Amniotic stem cell (primary cell): ENCODE measurements around the gene SNTA1.
A peak's percentile ranks its signal among the peaks of the same experiment; 100 is the strongest.
"Not testable (repeated sequence)": the region's sequence is repeated elsewhere in the genome, so short reads cannot be mapped to it uniquely, and the experiment has no call there.

Experiments used
- DNase-seq: peaks from one replicate; lab custom pipeline; 2025; lab: John Stamatoyannopoulos, UW

The SNTA1 gene

DNA sequence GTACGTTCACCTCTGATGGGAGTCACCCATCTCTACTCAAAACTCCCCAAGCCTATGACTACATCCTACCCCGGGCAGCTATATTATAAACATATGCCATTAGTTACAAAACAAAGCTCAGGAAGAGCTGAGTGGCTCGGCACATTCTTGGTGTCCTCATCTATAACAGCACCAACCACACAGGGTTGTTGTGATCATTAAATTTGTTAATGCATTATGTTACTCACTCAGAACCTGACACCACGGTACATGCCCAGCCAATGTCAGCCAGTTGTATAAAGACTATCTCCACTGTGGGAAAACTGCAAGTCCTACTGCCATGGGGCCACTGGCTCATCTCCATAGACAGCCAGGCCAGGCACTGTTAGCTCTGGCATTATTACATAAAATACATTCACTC, 50.0 kb downstream of the SNTA1 start:
- DNase-seq: no peak

DNA sequence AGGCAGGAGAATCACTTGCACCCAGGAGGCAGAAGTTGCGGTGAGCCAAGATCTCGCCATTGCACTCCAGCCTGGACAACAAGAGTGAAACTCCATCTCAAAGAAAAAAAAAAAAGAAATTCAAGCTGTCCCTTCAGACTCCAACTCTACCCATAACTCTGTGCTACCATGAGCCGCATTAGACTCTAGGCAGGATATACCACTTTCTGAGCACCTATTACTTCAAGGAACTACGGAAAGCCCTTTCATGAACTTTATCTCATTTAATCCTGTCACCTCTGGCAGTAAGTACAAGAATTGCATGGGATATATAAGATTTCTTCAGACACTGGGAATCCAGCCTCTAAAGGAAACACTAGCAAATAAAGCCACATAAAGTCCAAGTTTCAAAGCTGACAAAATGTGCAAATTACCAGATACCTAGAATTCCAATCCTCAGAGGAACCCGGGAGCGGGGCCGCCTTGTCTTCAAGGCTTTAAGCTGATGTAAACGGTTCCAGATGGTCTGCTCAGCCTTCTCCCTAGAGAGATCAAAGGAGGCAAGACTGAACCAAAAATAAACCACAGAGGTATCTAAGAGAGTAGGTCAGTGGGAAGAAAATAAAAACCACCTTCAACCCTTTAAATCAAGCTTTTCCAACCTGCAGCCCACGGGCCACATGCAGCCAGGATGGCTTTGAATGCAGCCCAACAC, 51.7 kb downstream of the SNTA1 start:
- DNase-seq: peak; percentile 22

- not testable (repeated sequence) for DNase-seq
Measured at GRCh38 chr20:33389326-33389725, 54.2 kb downstream of the SNTA1 start.

GRCh38 chr20:33388268-33388667, 55.3 kb downstream of the SNTA1 start:
- DNase-seq: no peak

DNA sequence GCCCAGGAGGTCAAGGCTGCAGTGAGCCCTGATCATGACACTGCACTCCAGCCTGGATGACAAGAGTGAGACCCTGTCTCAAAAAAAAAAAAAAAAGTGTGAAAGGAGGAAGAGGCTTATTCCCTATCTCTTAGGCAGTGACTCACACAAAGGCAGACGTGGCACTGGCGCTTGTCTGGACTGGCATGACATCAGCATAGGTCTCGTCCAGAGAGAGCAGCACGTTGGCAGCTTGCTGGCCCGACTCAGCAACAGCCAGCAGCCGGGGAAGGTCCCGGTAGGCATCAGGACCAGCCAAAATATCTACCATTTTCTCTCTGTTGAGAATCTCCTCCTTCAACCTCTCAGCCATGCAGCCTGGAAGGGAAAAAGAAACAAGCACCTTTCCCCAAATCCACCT, 56.4 kb downstream of the SNTA1 start:
- DNase-seq: no peak

GRCh38 chr20:33386673-33387072, 56.9 kb downstream of the SNTA1 start:
- DNase-seq: no peak

GRCh38 chr20:33377366-33377765, 66.2 kb downstream of the SNTA1 start:
- no peak for DNase-seq

DNA sequence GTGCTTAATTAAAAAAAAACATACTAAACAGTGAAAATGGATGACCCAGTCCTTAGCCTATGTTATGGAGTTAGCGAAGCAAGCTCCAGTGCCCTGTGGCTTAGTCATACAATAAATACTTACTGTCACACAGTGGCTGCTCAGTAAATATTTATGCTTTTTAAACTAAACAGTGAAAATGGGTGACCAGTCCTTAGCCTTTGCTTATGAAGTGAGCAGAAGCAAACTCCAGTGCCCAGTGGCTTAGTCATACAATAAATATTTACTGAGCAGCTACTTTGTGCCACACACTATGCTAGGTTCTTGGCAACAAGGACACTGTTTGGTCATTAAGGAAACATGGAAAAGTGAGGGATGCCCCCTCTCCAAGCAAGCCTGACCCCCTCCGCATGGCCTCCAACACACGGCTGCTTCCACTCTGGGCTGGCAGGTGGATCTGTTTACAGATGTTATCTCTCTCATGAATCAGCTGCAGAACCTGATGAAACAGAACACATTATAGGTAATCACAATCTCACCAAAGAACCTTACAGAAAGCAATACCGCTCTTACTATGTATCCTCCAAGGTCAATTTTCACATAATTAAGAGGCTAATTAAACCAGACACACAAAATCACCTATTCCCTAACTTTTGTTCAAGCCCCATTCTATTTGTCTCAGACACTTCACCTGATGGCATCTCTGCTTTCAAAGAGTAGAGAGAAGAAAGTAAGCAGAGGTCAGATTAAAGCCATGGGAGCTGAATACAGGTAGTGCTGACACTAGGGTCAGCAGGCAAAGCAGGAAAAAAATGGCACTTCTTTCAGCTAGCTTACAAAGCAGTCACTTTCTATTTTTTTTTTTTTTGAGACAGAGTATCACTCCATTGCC, 69.6 kb downstream of the SNTA1 start:
- peak; percentile 10 for DNase-seq

DNA sequence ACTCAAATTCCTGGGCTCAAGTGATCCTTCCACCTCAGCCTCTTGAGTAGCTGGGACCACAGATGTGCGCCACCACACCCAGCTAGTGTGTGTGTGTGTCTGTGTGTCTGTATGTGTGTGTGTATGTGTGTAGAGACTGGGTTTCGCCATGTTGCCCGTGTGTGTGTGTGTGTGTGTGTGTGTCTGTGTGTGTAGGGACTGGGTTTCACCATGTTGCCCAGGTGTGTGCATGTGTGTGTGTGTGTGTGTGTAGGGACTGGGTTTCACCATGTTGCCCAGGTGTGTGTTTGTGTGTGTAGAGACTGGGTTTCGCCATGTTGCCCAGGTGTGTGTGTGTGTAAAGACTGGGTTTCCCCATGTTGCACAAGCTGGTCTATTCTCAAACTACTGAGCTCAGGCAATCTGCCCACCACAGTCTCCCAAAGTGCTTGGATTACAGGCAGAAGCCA, 70.5 kb downstream of the SNTA1 start:
- DNase-seq: no peak

DNA sequence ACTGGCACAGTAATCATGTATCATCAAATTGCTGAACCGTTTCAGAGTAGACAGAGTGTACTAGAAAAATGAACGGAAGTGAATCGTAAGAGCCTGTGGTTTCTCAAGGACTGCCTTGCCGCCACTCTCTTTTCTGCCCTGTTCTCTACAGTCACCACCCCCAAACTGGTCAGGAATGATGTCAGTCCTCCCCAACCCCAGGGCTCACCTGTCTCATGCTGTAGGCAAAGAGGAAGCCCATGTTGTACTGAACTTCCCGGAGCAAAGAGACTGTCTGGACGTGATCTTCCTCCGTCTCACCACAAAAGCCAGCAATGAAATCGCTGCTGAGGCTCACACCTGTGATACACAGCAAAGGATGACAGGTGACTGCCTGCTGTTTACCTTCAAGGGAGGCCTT, 73.3 kb downstream of the SNTA1 start:
- DNase-seq: no peak

DNA sequence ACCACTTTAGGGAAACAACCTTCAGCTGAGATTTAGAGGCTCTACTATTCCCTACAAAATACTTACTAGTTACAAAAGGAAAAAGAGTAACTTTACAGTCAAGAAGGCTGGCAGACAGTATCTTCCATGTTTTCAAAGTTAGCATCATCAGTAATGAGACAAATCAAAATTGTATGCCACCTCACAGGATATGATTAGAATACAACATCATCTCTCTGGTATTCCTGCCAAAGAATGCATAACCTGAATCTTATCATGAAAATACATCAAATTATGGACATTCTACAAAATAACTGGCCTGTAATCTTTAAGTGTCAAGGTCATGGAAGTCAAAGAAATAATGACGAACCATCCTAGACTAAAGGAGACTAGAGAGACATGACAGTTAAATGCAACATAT, 80.7 kb downstream of the SNTA1 start:
- no peak for DNase-seq

GRCh38 chr20:33359399-33360261, 83.9 kb downstream of the SNTA1 start:
- no peak for DNase-seq
